K562 (cell line): Measurements from ENCODE around the gene COG6. TPM values are rescaled to one million over a fixed set of nuclear protein-coding genes. Genes with fewer than 3 reads are reported as not detected.

Experiments used
- ATAC-seq: fragments of 200-7000 bp; cut with Tn5 transposase; 3 replicates; pipeline ENCODE4 v1.9.1; 2020; ENCODE audit warnings: moderate library complexity
- BruUV-seq: library from RNA; stranded (reverse); fragments of 400-500 nt; replicated peaks from 2 replicates; lab custom pipeline; 2021; lab: Mats Ljungman, UMichigan
- CTCF ChIA-PET: fragments of 300-600 bp; formaldehyde crosslinking; extraction: SDS; loops from one replicate; lab custom pipeline; 2021; ENCODE audit warnings: low intra/inter-chr PET ratio; lab: Yijun Ruan, JAX
- POLR2A ChIA-PET: fragments of 300-600, 350-650 bp; sonication (Branson Sonifier 250); formaldehyde crosslinking; extraction: SDS; loops from one replicate; lab custom pipeline; 2021; ENCODE audit warnings: antibody characterized with exemption, inconsistent platforms; lab: Yijun Ruan, JAX
- DNase-seq, 4 experiments: peaks; one replicate each; pipeline versions ENCODE4 v3.0.0 to v3.0.0-alpha.2; 2011 to 2018; ENCODE audit warnings: low spot score in 3 of 4, mixed read lengths in 3 of 4; ENCODE audit errors: extremely low read depth in 1 of 4
- FAIRE-seq: peaks from 2 replicates; lab custom pipeline; 2011; peaks lifted over from hg19 to GRCh38; lab: Jason Lieb, UNC
- H2AFZ ChIP-seq: 2 replicates; pipeline ENCODE4 v1.6.0; 2011; ENCODE audit warnings: low read depth, low read length, control low read depth, inconsistent platforms
- H3K27ac ChIP-seq: fragments of 200-600 bp; 3 replicates; pipeline ENCODE4 v1.8.0; 2011; ENCODE audit warnings: low read depth, mild to moderate bottlenecking, control low read depth, inconsistent platforms, low read length, moderate library complexity, mixed read lengths; ENCODE audit errors: extremely low read depth
- H3K27me3 ChIP-seq, 2 experiments: fragments of 300-600 bp in 1 of 2; 2 replicates in 1 of 2; 3 replicates in 1 of 2; pipeline versions ENCODE4 v1.6.0 to v1.8.0; 2011; ENCODE audit warnings: inconsistent platforms in 2 of 2, low read length in 2 of 2, mild to moderate bottlenecking in 1 of 2, mixed read lengths in 1 of 2, moderate library complexity in 1 of 2; ENCODE audit not compliant: control insufficient read depth in 2 of 2, insufficient read depth in 2 of 2
- H3K36me3 ChIP-seq: fragments of 300-600 bp; 3 replicates; pipeline ENCODE4 v1.8.0; 2011; ENCODE audit warnings: mild to moderate bottlenecking, low read length, inconsistent platforms; ENCODE audit not compliant: control insufficient read depth, insufficient read depth
- H3K4me1 ChIP-seq, 2 experiments: fragments of 200-600 bp in 1 of 2; replicated peaks in 1 of 2; 2 replicates in 1 of 2; 3 replicates in 1 of 2; pipeline versions ENCODE4 v1.5.1 to v1.8.0; 2011; ENCODE audit warnings: inconsistent platforms in 2 of 2, low read length in 2 of 2, mild to moderate bottlenecking in 1 of 2, mixed read lengths in 1 of 2, moderate library complexity in 1 of 2; ENCODE audit not compliant: control insufficient read depth in 2 of 2, insufficient read depth in 2 of 2
- H3K4me2 ChIP-seq: 2 replicates; pipeline ENCODE4 v1.6.1; 2011; ENCODE audit warnings: low read length, control low read depth, inconsistent platforms, mixed read lengths; ENCODE audit not compliant: insufficient read depth
- H3K4me3 ChIP-seq: fragments of 200-600 bp; sonication (generic), shearing (Covaris generic); 2 replicates; pipeline ENCODE4 v1.5.1; 2016; ENCODE audit warnings: control low read depth, inconsistent platforms
- H3K79me2 ChIP-seq: fragments of 200-600 bp; 3 replicates; pipeline ENCODE4 v1.8.0; 2011; ENCODE audit warnings: low read length, inconsistent platforms; ENCODE audit not compliant: control insufficient read depth, insufficient read depth
- H3K9ac ChIP-seq, 2 experiments: 2 replicates each; pipeline versions ENCODE4 v1.6.0 to v1.6.1; 2011; ENCODE audit warnings: low read depth in 2 of 2, low read length in 2 of 2, control low read depth in 1 of 2, inconsistent platforms in 1 of 2, mild to moderate bottlenecking in 1 of 2, mixed read lengths in 1 of 2; ENCODE audit not compliant: insufficient read depth in 1 of 2
- H3K9me1 ChIP-seq: one replicate; pipeline ENCODE4 v1.6.0; 2011; ENCODE audit warnings: inconsistent platforms, mild to moderate bottlenecking, low read length, moderate library complexity; ENCODE audit not compliant: control insufficient read depth, insufficient read depth
- H3K9me3 ChIP-seq: replicated peaks from 2 replicates; pipeline ENCODE4 v1.5.1; 2011; ENCODE audit warnings: low read depth, low read length, inconsistent platforms; ENCODE audit not compliant: control insufficient read depth, insufficient read depth
- H4K20me1 ChIP-seq: replicated peaks from 2 replicates; pipeline ENCODE4 v1.6.1; 2011; ENCODE audit warnings: low read length, inconsistent platforms, mixed read lengths; ENCODE audit not compliant: control insufficient read depth, insufficient read depth
- CCAR2 ChIP-seq: fragments of 200-400 bp; formaldehyde crosslinking; IDR thresholded peaks from 2 replicates; pipeline ENCODE4 v1.6.1; 2017; ENCODE audit warnings: mild to moderate bottlenecking, low read depth, low read length
- DNMT1 ChIP-seq: fragments of 450-650 bp; IDR thresholded peaks from 2 replicates; pipeline ENCODE4 v1.6.1; 2016; ENCODE audit warnings: antibody characterized with exemption, mild to moderate bottlenecking
- E2F6 ChIP-seq, 2 experiments: IDR thresholded peaks; 2 replicates each; pipeline ENCODE4 v1.6.1; 2011; ENCODE audit warnings: borderline replicate concordance in 1 of 2, control low read depth in 1 of 2, low read depth in 1 of 2, low read length in 1 of 2, mild to moderate bottlenecking in 1 of 2, mixed read lengths in 1 of 2, moderate library complexity in 1 of 2; ENCODE audit not compliant: insufficient read depth in 1 of 2, insufficient read length in 1 of 2, poor library complexity in 1 of 2, severe bottlenecking in 1 of 2; ENCODE audit errors: extremely low read depth in 1 of 2
- EHMT2 ChIP-seq: fragments of 450-650 bp; IDR thresholded peaks from 2 replicates; pipeline ENCODE4 v1.6.1; 2018; ENCODE audit warnings: antibody characterized with exemption
- HNRNPLL ChIP-seq: fragments of 200-400 bp; formaldehyde crosslinking; IDR thresholded peaks from 2 replicates; pipeline ENCODE4 v1.6.1; 2017; ENCODE audit warnings: low read length, low read depth, mild to moderate bottlenecking; ENCODE audit not compliant: poor library complexity, severe bottlenecking
- MIER1 ChIP-seq: fragments of 450-650 bp; IDR thresholded peaks from 2 replicates; pipeline ENCODE4 v1.6.1; 2016; ENCODE audit warnings: antibody characterized with exemption, mild to moderate bottlenecking, low read depth
- NFE2L1 ChIP-seq: fragments of 450-650 bp; IDR thresholded peaks from 2 replicates; pipeline ENCODE4 v1.6.1; 2016; ENCODE audit warnings: missing genetic modification characterization, low read depth, mild to moderate bottlenecking, missing compliant biosample characterization, moderate library complexity, borderline replicate concordance
- RBM17 ChIP-seq: fragments of 200-400 bp; formaldehyde crosslinking; IDR thresholded peaks from 2 replicates; pipeline ENCODE4 v1.6.1; 2017; ENCODE audit warnings: low read depth, mild to moderate bottlenecking, low read length, borderline replicate concordance
- SNIP1 ChIP-seq: fragments of 450-650 bp; IDR thresholded peaks from 2 replicates; pipeline ENCODE4 v1.7.1; 2017; ENCODE audit warnings: low read depth, mild to moderate bottlenecking
- ZNF253 ChIP-seq: fragments of 250-450 bp; sonication (Bioruptor Pico); conservative IDR thresholded peaks from 2 replicates; pipeline ENCODE4 v1.6.1; 2021; ENCODE audit warnings: mild to moderate bottlenecking
- ZNF311 ChIP-seq: fragments of 250-450 bp; sonication (Bioruptor Pico); IDR thresholded peaks from 2 replicates; pipeline ENCODE4 v1.4.0; 2020; ENCODE audit warnings: mild to moderate bottlenecking, moderate library complexity
- ZNF780A ChIP-seq: fragments of 250-450 bp; sonication (Bioruptor Pico); IDR thresholded peaks from 2 replicates; pipeline ENCODE4 v1.5.0; 2021; ENCODE audit warnings: mild to moderate bottlenecking
- WGBS: fragments of 100-300 bp; shearing (Covaris generic); methylation state at CpG from one replicate; pipeline ENCODE4 v1.1.6; 2016; ENCODE audit warnings: low coverage, mixed read lengths; ENCODE audit not compliant: insufficient coverage; ENCODE audit errors: missing lambda C conversion rate; 5-methylcytosine and 5-hydroxymethylcytosine counted together
- in situ Hi-C: fragments of 300-500 bp; cut with MboI; formaldehyde crosslinking; loops from 4 replicates; pipeline ENCODE4 v1.15.0; 2018; ENCODE audit warnings: inconsistent platforms, mixed read lengths
- intact Hi-C: fragments of 100-400 bp; cut with micrococcal nuclease; formaldehyde crosslinking; loops from 2 replicates; pipeline ENCODE4 v1.14.2; 2022
- polyA plus RNA-seq, 8 experiments: library from polyadenylated mRNA; depleted of rRNA in 4 of 8; stranded (reverse) in 5 of 8; unstranded in 3 of 8; fragments of >200 nt; fragmentation: Nextera tagmentation in 2 of 8; fragmentation: Illumina TruSeq in 1 of 8; extraction: Ambion mirVana in 2 of 8; extraction: Trizol in 1 of 8; gene quantifications; 2 replicates each; pipeline versions ENCODE4 v1.2.1 to v1.2.3, GENCODE V29; 2011 to 2014; ENCODE audit warnings: inconsistent platforms in 1 of 8, missing spikeins in 1 of 8
- total RNA-seq, 7 experiments: library from RNA; depleted of rRNA in 6 of 7; stranded (reverse); fragments of >200 nt in 6 of 7; fragmentation: Illumina TruSeq in 2 of 7; extraction: Trizol in 2 of 7; gene quantifications; 2 replicates each; pipeline versions ENCODE4 v1.2.1 to v1.2.3, GENCODE V29; 2011 to 2021; ENCODE audit warnings: low replicate concordance in 1 of 7
- TF ChIP-seq, protein P1 (sequence below): IDR thresholded peaks from 3 replicates; pipeline ENCODE4 v1.6.1; 2011; ENCODE audit warnings: borderline replicate concordance, mild to moderate bottlenecking, moderate library complexity; ENCODE audit not compliant: insufficient read length; ENCODE audit errors: extremely low read depth

Gene COG6
- total and polyA plus RNA-seq, 9 of the 15 experiments (the other 6 are each of a cell fraction or from before 2014, with no cell fraction given): 2.6 to 20.9 (median 9.6) TPM

- H3K4me2 ChIP-seq: no peak overlapping the region
- no peak overlapping the region for H3K9ac ChIP-seq
- H3K4me3 ChIP-seq: no peak overlapping the region
- intact Hi-C loops (no loop called here), in situ Hi-C loops (no loop called here)
- no peak for TF ChIP-seq E2F6 (IDR thresholded peaks at IDR 0.05; ENCODE audit: borderline replicate concordance in 1 of 2, extremely low read depth in 1 of 2, insufficient read depth in 1 of 2, insufficient read length in 1 of 2, low read depth in 1 of 2, low read length in 1 of 2, poor library complexity in 1 of 2, severe bottlenecking in 1 of 2)
- TF ChIP-seq NFE2L1 (tag): no peak
- TF ChIP-seq, protein P1, sequence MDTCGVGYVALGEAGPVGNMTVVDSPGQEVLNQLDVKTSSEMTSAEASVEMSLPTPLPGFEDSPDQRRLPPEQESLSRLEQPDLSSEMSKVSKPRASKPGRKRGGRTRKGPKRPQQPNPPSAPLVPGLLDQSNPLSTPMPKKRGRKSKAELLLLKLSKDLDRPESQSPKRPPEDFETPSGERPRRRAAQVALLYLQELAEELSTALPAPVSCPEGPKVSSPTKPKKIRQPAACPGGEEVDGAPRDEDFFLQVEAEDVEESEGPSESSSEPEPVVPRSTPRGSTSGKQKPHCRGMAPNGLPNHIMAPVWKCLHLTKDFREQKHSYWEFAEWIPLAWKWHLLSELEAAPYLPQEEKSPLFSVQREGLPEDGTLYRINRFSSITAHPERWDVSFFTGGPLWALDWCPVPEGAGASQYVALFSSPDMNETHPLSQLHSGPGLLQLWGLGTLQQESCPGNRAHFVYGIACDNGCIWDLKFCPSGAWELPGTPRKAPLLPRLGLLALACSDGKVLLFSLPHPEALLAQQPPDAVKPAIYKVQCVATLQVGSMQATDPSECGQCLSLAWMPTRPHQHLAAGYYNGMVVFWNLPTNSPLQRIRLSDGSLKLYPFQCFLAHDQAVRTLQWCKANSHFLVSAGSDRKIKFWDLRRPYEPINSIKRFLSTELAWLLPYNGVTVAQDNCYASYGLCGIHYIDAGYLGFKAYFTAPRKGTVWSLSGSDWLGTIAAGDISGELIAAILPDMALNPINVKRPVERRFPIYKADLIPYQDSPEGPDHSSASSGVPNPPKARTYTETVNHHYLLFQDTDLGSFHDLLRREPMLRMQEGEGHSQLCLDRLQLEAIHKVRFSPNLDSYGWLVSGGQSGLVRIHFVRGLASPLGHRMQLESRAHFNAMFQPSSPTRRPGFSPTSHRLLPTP: no peak
- TF ChIP-seq CCAR2: no peak
- TF ChIP-seq HNRNPLL: no peak
- no peak for TF ChIP-seq ZNF253
- TF ChIP-seq MIER1: no peak
- TF ChIP-seq ZNF780A (CRISPR knock-in tag): no peak
- TF ChIP-seq ZNF311 (CRISPR knock-in tag): no peak
- no peak for TF ChIP-seq DNMT1
- TF ChIP-seq SNIP1: no peak
- no peak for TF ChIP-seq RBM17
- no peak for TF ChIP-seq EHMT2
- ATAC-seq: no peak
- FAIRE-seq: no peak
- H3K79me2 ChIP-seq: no peaks in the 10 kb centered on the region
- BruUV-seq: no TSS peak
- no peaks in the 10 kb centered on the region for H4K20me1 ChIP-seq
- H3K36me3 ChIP-seq: no peaks in the 10 kb centered on the region
- no peak overlapping the region for H2AFZ ChIP-seq
- H3K4me1 ChIP-seq: no peaks in the 10 kb centered on the region
- no peaks in the 10 kb centered on the region for H3K9me1 ChIP-seq
- H3K27me3 ChIP-seq: no peaks in the 10 kb centered on the region
- H3K27ac ChIP-seq: no peak overlapping the region
- 0% methylated on average over 2 of the region's 2 CpGs for WGBS
- POLR2A ChIA-PET: no interaction called here
- H3K9me3 ChIP-seq: no peaks in the 10 kb centered on the region
- no peak for DNase-seq
- CTCF ChIA-PET: no interaction called here
Observed at GRCh38 chr13:39781381-39781780, 125.9 kb downstream of the COG6 start.
